Suprapubic skin (tissue), 4 donors: ENCODE results near the gene ZNF335. TPM values are rescaled to one million over a fixed set of nuclear protein-coding genes. Genes with fewer than 3 reads are reported as not detected.

ENCODE experiments used
- DNase-seq, 2 donors: peaks; one replicate each; pipeline ENCODE4 v3.0.0-alpha.2; 2019; ENCODE audit warnings: low spot score in 2 of 2
- H3K27ac ChIP-seq: fragments of 200-600 bp; sonication (generic); one replicate; pipeline ENCODE4 v1.5.1; 2019
- H3K27me3 ChIP-seq: fragments of 200-600 bp; sonication (generic); one replicate; pipeline ENCODE4 v1.5.1; 2019
- H3K36me3 ChIP-seq: fragments of 200-600 bp; sonication (generic); one replicate; pipeline ENCODE4 v1.5.1; 2019
- H3K4me1 ChIP-seq: fragments of 200-600 bp; sonication (generic); one replicate; pipeline ENCODE4 v1.5.1; 2019
- H3K4me3 ChIP-seq: fragments of 200-600 bp; sonication (generic); one replicate; pipeline ENCODE4 v1.5.1; 2019; ENCODE audit warnings: mild to moderate bottlenecking
- H3K9me3 ChIP-seq: fragments of 200-600 bp; sonication (generic); one replicate; pipeline ENCODE4 v1.5.1; 2019
- CTCF ChIP-seq, 2 donors: fragments of 200-600 bp in 1 of 2; fragments of 450-650 bp in 1 of 2; sonication (generic) in 1 of 2; IDR thresholded peaks; one replicate each; pipeline ENCODE4 v1.5.1; 2016 to 2019; ENCODE audit warnings: antibody characterized with exemption in 2 of 2, mild to moderate bottlenecking in 1 of 2, moderate library complexity in 1 of 2
- EP300 ChIP-seq: sonication (generic); formaldehyde crosslinking; IDR thresholded peaks from one replicate; pipeline ENCODE4 v1.6.1; 2017; ENCODE audit warnings: antibody characterized with exemption
- POLR2A ChIP-seq, 2 donors: fragments of 450-650 bp; IDR thresholded peaks; one replicate each; pipeline ENCODE4 v1.6.1; 2017; ENCODE audit warnings: antibody characterized with exemption in 2 of 2, mild to moderate bottlenecking in 2 of 2, moderate library complexity in 2 of 2
- POLR2AphosphoS5 ChIP-seq, 3 donors: sonication (generic); formaldehyde crosslinking; IDR thresholded peaks; one replicate each; pipeline ENCODE4 v1.6.1; 2017; ENCODE audit warnings: antibody characterized with exemption in 3 of 3
- WGBS: methylation state at CpG from one replicate; pipeline ENCODE4 v1.1.5; 2018; 5-methylcytosine and 5-hydroxymethylcytosine counted together
- total RNA-seq, 4 donors: library from RNA; depleted of rRNA; stranded (reverse); fragments of >200 nt; gene quantifications; one replicate each; pipeline ENCODE4 v1.1.0, GENCODE V29; 2016

ZNF335 gene
- total RNA-seq, 4 donors from 2014 or later = 25.8 to 62.6 (median 35.1) TPM

GRCh38 chr20:45950330-45950646 is 21.7 kb downstream of the ZNF335 start:
- TF ChIP-seq CTCF (IDR thresholded peaks at IDR 0.05) = no peak
- TF ChIP-seq EP300 = no peak
- TF ChIP-seq POLR2A (IDR thresholded peaks at IDR 0.05) = no peak
- no peak for TF ChIP-seq POLR2AphosphoS5 (IDR thresholded peaks at IDR 0.05)
- Histone ChIP-seq H3K4me1 (peaks cover 29% of the 10 kb centered on the region), H3K4me3 (no peak overlapping the region), H3K9me3 (no peaks in the 10 kb centered on the region), H3K36me3 (peaks cover 85% of the 10 kb centered on the region), H3K27me3 (no peaks in the 10 kb centered on the region), H3K27ac (no peak overlapping the region)
- no peak for DNase-seq
- WGBS = 82% methylated on average over 9 of the region's 9 CpGs

GRCh38 chr20:45949542-45950329 is 22.3 kb downstream of the ZNF335 start:
- TF ChIP-seq POLR2A (IDR thresholded peaks at IDR 0.05) = no peak
- TF ChIP-seq POLR2AphosphoS5 (IDR thresholded peaks at IDR 0.05) = no peak
- no peak for TF ChIP-seq CTCF (IDR thresholded peaks at IDR 0.05)
- no peak for TF ChIP-seq EP300
- Histone ChIP-seq H3K9me3 (no peaks in the 10 kb centered on the region), H3K4me1 (peaks cover 30% of the 10 kb centered on the region), H3K27me3 (no peaks in the 10 kb centered on the region), H3K27ac (no peak overlapping the region), H3K36me3 (peaks cover 91% of the 10 kb centered on the region), H3K4me3 (no peak overlapping the region)
- DNase-seq = no peak
- 88% methylated on average over 4 of the region's 13 CpGs for WGBS

- Histone ChIP-seq H3K9me3 (no peaks in the 10 kb centered on the region), H3K4me1 (peaks cover 30% of the 10 kb centered on the region), H3K27me3 (no peaks in the 10 kb centered on the region), H3K27ac (no peak overlapping the region), H3K36me3 (peaks cover 98% of the 10 kb centered on the region), H3K4me3 (no peak overlapping the region)
- 52% methylated on average over 8 of the region's 10 CpGs for WGBS
- TF ChIP-seq POLR2A (IDR thresholded peaks at IDR 0.05) (no peak), EP300 (no peak), POLR2AphosphoS5 (IDR thresholded peaks at IDR 0.05) (no peak), CTCF (IDR thresholded peaks at IDR 0.05) (no peak)
- no peak for DNase-seq
Observed at GRCh38 chr20:45948742-45949541, 23.1 kb downstream of the ZNF335 start.

GRCh38 chr20:45948261-45948733 is 23.7 kb downstream of the ZNF335 start:
- Histone ChIP-seq H3K27me3 (no peaks in the 10 kb centered on the region), H3K4me3 (no peak overlapping the region), H3K4me1 (peaks cover 32% of the 10 kb centered on the region), H3K27ac (no peak overlapping the region), H3K9me3 (no peaks in the 10 kb centered on the region), H3K36me3 (peaks cover 98% of the 10 kb centered on the region)
- DNase-seq = no peak
- TF ChIP-seq CTCF (IDR thresholded peaks at IDR 0.05) = no peak
- no peak for TF ChIP-seq POLR2AphosphoS5 (IDR thresholded peaks at IDR 0.05)
- TF ChIP-seq POLR2A (IDR thresholded peaks at IDR 0.05) = no peak
- TF ChIP-seq EP300 = no peak
- 74% methylated on average over 4 of the region's 7 CpGs for WGBS
